Measurements from ENCODE around the gene ZMYND11. TPM values are rescaled to one million over a fixed set of nuclear protein-coding genes. Genes with fewer than 3 reads are reported as not detected.

The ZMYND11 gene
- polyA plus RNA-seq, 1 donor (not counting 4 experiments of a cell fraction or from before 2014, with no cell fraction given): 36.1 TPM

GRCh38 chr10:112246-112645 is 23.0 kb upstream of the ZMYND11 start:
- H3K4me2 ChIP-seq (ENCODE audit: control insufficient read depth, extremely low read depth, insufficient read depth, low read depth, low read length): no peak overlapping the region
- FAIRE-seq (peak; percentile 94), DNase-seq (ENCODE audit: low read depth, low spot score) (peak; percentile 40)
- H3K9me1 ChIP-seq (ENCODE audit: control insufficient read depth, extremely low read depth, insufficient read depth, low read length): no peaks in the 10 kb centered on the region
- TF ChIP-seq, protein P1, sequence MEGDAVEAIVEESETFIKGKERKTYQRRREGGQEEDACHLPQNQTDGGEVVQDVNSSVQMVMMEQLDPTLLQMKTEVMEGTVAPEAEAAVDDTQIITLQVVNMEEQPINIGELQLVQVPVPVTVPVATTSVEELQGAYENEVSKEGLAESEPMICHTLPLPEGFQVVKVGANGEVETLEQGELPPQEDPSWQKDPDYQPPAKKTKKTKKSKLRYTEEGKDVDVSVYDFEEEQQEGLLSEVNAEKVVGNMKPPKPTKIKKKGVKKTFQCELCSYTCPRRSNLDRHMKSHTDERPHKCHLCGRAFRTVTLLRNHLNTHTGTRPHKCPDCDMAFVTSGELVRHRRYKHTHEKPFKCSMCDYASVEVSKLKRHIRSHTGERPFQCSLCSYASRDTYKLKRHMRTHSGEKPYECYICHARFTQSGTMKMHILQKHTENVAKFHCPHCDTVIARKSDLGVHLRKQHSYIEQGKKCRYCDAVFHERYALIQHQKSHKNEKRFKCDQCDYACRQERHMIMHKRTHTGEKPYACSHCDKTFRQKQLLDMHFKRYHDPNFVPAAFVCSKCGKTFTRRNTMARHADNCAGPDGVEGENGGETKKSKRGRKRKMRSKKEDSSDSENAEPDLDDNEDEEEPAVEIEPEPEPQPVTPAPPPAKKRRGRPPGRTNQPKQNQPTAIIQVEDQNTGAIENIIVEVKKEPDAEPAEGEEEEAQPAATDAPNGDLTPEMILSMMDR (optimal IDR thresholded peaks at IDR 0.05 in 1 of 3, IDR thresholded peaks at IDR 0.05 in 1 of 3, conservative IDR thresholded peaks at IDR 0.05 in 1 of 3; ENCODE audit: extremely low read depth in 1 of 3, insufficient read depth in 2 of 3, low read length in 3 of 3): no peak
- TF ChIP-seq EZH2 (IDR thresholded peaks at IDR 0.05; ENCODE audit: low read length): no peak
- no peaks in the 10 kb centered on the region for H3K9me3 ChIP-seq (ENCODE audit: control insufficient read depth, low read depth, low read length)
- H2AFZ ChIP-seq (ENCODE audit: control insufficient read depth, low read length): no peak overlapping the region
- dilution Hi-C loops (cut with MboI; ENCODE audit: extremely low pct_ligation_motif_present, low sequenced_read_pairs): no loop called here
- no peaks in the 10 kb centered on the region for H3K27me3 ChIP-seq (ENCODE audit: control insufficient read depth, extremely low read depth, insufficient read depth, low read length)
- peak overlapping the region; percentile 15 for H3K27ac ChIP-seq (ENCODE audit: control insufficient read depth, insufficient read depth, low read length)
- no peak overlapping the region for H3K9ac ChIP-seq (ENCODE audit: control insufficient read depth, extremely low read depth, insufficient read depth, low read length)
- H3K4me3 ChIP-seq (ENCODE audit: control insufficient read depth in 2 of 3, extremely low read depth in 1 of 3, insufficient read depth in 2 of 3, low read depth in 1 of 3, low read length in 3 of 3): no peak overlapping the region
- no peaks in the 10 kb centered on the region for H3K79me2 ChIP-seq (ENCODE audit: control insufficient read depth, insufficient read depth, low read length)
- no peaks in the 10 kb centered on the region for H4K20me1 ChIP-seq (ENCODE audit: control insufficient read depth, extremely low read depth, insufficient read depth, low read length)
- H3K36me3 ChIP-seq (ENCODE audit: control insufficient read depth in 2 of 2, extremely low read depth in 1 of 2, insufficient read depth in 2 of 2, low read length in 2 of 2): no peaks in the 10 kb centered on the region
- peaks cover 13% of the 10 kb centered on the region for H3K4me1 ChIP-seq (ENCODE audit: control insufficient read depth, extremely low read depth, insufficient read depth, low read length)

GRCh38 chr10:124874-125273 is 10.4 kb upstream of the ZMYND11 start:
- FAIRE-seq: no peak

More at GRCh38 chr10:124874-125273, 10.4 kb upstream of the ZMYND11 start:
- Histone ChIP-seq H3K4me3 (ENCODE audit: control insufficient read depth in 2 of 3, extremely low read depth in 1 of 3, insufficient read depth in 2 of 3, low read depth in 1 of 3, low read length in 3 of 3) (no peak overlapping the region), H3K27me3 (ENCODE audit: control insufficient read depth, extremely low read depth, insufficient read depth, low read length) (no peaks in the 10 kb centered on the region), H3K9me1 (ENCODE audit: control insufficient read depth, extremely low read depth, insufficient read depth, low read length) (no peaks in the 10 kb centered on the region), H3K9me3 (ENCODE audit: control insufficient read depth, low read depth, low read length) (no peaks in the 10 kb centered on the region), H3K4me1 (ENCODE audit: control insufficient read depth, extremely low read depth, insufficient read depth, low read length) (no peaks in the 10 kb centered on the region), H3K27ac (ENCODE audit: control insufficient read depth, insufficient read depth, low read length) (no peak overlapping the region), H3K36me3 (ENCODE audit: control insufficient read depth in 2 of 2, extremely low read depth in 1 of 2, insufficient read depth in 2 of 2, low read length in 2 of 2) (no peaks in the 10 kb centered on the region), H3K9ac (ENCODE audit: control insufficient read depth, extremely low read depth, insufficient read depth, low read length) (no peak overlapping the region), H4K20me1 (ENCODE audit: control insufficient read depth, extremely low read depth, insufficient read depth, low read length) (no peaks in the 10 kb centered on the region), H2AFZ (ENCODE audit: control insufficient read depth, low read length) (no peak overlapping the region), H3K4me2 (ENCODE audit: control insufficient read depth, extremely low read depth, insufficient read depth, low read depth, low read length) (no peak overlapping the region), H3K79me2 (ENCODE audit: control insufficient read depth, insufficient read depth, low read length) (no peaks in the 10 kb centered on the region)
- TF ChIP-seq, protein P1 (optimal IDR thresholded peaks at IDR 0.05 in 1 of 3, IDR thresholded peaks at IDR 0.05 in 1 of 3, conservative IDR thresholded peaks at IDR 0.05 in 1 of 3; ENCODE audit: extremely low read depth in 1 of 3, insufficient read depth in 2 of 3, low read length in 3 of 3): no peak
- TF ChIP-seq EZH2 (IDR thresholded peaks at IDR 0.05; ENCODE audit: low read length): no peak
- dilution Hi-C loops (cut with MboI; ENCODE audit: extremely low pct_ligation_motif_present, low sequenced_read_pairs): no loop called here
- DNase-seq (ENCODE audit: low read depth, low spot score): no peak

Data from keratinocyte (primary cell).